ENCODE data around the gene FAM110D. TPM values are rescaled to one million over a fixed set of nuclear protein-coding genes. Genes with fewer than 3 reads are reported as not detected.

The FAM110D gene
- total and polyA plus RNA-seq, 10 of the 15 experiments (the other 5 are each of a cell fraction or from before 2014, with no cell fraction given), result 0.06 TPM; not detected in 9

GRCh38 chr1:26203642-26204318 lies 44.9 kb downstream of the FAM110D start:
- Histone ChIP-seq H4K20me1 (ENCODE audit: control insufficient read depth, insufficient read depth) (no peaks in the 10 kb centered on the region), H3K4me1 (ENCODE audit: control insufficient read depth, insufficient read depth, low read length) (no peaks in the 10 kb centered on the region), H3K27me3 (replicated peaks in 1 of 2; ENCODE audit: control insufficient read depth in 2 of 2, insufficient read depth in 2 of 2, low read length in 1 of 2) (peaks cover 0 to 3% of the 10 kb centered on the region in 2 experiments; a peak in 2 of 4 replicates), H3K36me3 (ENCODE audit: control insufficient read depth in 2 of 2, insufficient read depth in 2 of 2, low read length in 1 of 2) (no peaks in the 10 kb centered on the region), H3K79me2 (ENCODE audit: control insufficient read depth, insufficient read depth, low read length) (no peaks in the 10 kb centered on the region), H3K4me2 (ENCODE audit: control insufficient read depth, insufficient read depth) (no peak overlapping the region), H3K9me3 (replicated peaks; ENCODE audit: control insufficient read depth, insufficient read depth, low read length) (no peaks in the 10 kb centered on the region), H2AFZ (ENCODE audit: control insufficient read depth, low read depth, low read length) (no peak overlapping the region), H3K4me3 (no peak overlapping the region), H3K27ac (ENCODE audit: control insufficient read depth, insufficient read depth) (no peak overlapping the region), H3K9ac (ENCODE audit: control insufficient read depth, insufficient read depth, low read length) (no peak overlapping the region)
- SMC1A ChIA-PET (ENCODE audit: uncharacterized antibody, unreplicated experiment), result interaction anchor here (0.8 kb wide), 1 partner anchor 9 kb away, joined by 3 read pairs; no protein-coding TSS in a partner anchor
- intact Hi-C loops (cut with micrococcal nuclease; ENCODE audit: unreplicated experiment) (no loop called here), in situ Hi-C loops (cut with MboI) (no loop called here)
- no TSS peak for BruUV-seq (replicated peaks)
- RAD21 ChIA-PET (ENCODE audit: unreplicated experiment), result no interaction called here
- ATAC-seq (no peak), DNase-seq (ENCODE audit: low read depth, low spot score) (no peak), FAIRE-seq (no peak)
- CTCF ChIA-PET, result no interaction called here
- 27% methylated on average over 9 of the region's 9 CpGs for WGBS (ENCODE audit: insufficient coverage, insufficient replicate concordance, low lambda C conversion rate, missing lambda C conversion rate)
- POLR2A ChIA-PET, result no interaction called here
- TF ChIP-seq SP1 (IDR thresholded peaks at IDR 0.05; ENCODE audit: low read depth, low read length) (no peak), ZBTB11 (CRISPR knock-in tag; IDR thresholded peaks at IDR 0.05) (no peak), IKZF1 (conservative IDR thresholded peaks at IDR 0.05) (no peak), RAD21 (IDR thresholded peaks at IDR 0.05; ENCODE audit: insufficient read depth, low read depth, low read length) (peak; percentile 26), MXI1 (IDR thresholded peaks at IDR 0.05; ENCODE audit: low read depth, low read length) (no peak)
